HepG2 (cell line): ENCODE results near the gene MS4A6A. TPM values are rescaled to one million over a fixed set of nuclear protein-coding genes. Genes with fewer than 3 reads are reported as not detected.

Experiments used
- AGO1 ChIP-seq: fragments of 200-400 bp; formaldehyde crosslinking; IDR thresholded peaks from 2 replicates; pipeline ENCODE4 v1.6.1; 2017; ENCODE audit warnings: mild to moderate bottlenecking, low read depth, low read length, moderate library complexity; ENCODE audit not compliant: poor library complexity, severe bottlenecking
- BCL6 ChIP-seq: IDR thresholded peaks from 2 replicates; pipeline ENCODE4 v1.6.1; 2016; ENCODE audit warnings: missing genetic modification reagents, missing compliant biosample characterization
- EEA1 ChIP-seq: sonication (generic); formaldehyde crosslinking; IDR thresholded peaks from 2 replicates; pipeline ENCODE4 v1.5.1; 2020; ENCODE audit warnings: mild to moderate bottlenecking, missing genetic modification reagents, borderline replicate concordance
- MBNL3 ChIP-seq: fragments of 250-450 bp; sonication (Bioruptor Pico); conservative IDR thresholded peaks from 2 replicates; pipeline ENCODE4 v1.8.0; 2022; ENCODE audit warnings: mild to moderate bottlenecking, inconsistent platforms
- NCOA2 ChIP-seq: sonication (generic); formaldehyde crosslinking; IDR thresholded peaks from 2 replicates; pipeline ENCODE4 v1.8.0; 2022; ENCODE audit warnings: inconsistent platforms
- RXRB ChIP-seq: IDR thresholded peaks from 2 replicates; pipeline ENCODE4 v1.6.1; 2016; ENCODE audit warnings: borderline replicate concordance, missing genetic modification reagents, missing compliant biosample characterization
- SATB2 ChIP-seq: sonication (generic); formaldehyde crosslinking; IDR thresholded peaks from 2 replicates; pipeline ENCODE4 v1.5.0; 2020; ENCODE audit warnings: missing genetic modification reagents
- SMYD3 ChIP-seq: sonication (generic); formaldehyde crosslinking; IDR thresholded peaks from 2 replicates; pipeline ENCODE4 v1.8.1; 2023; ENCODE audit warnings: mild to moderate bottlenecking, missing genetic modification reagents
- ZBTB1 ChIP-seq: sonication (generic); formaldehyde crosslinking; IDR thresholded peaks from 2 replicates; pipeline ENCODE4 v1.4.0; 2020; ENCODE audit warnings: missing genetic modification reagents, borderline replicate concordance
- ZFP82 ChIP-seq: sonication (generic); formaldehyde crosslinking; IDR thresholded peaks from 2 replicates; pipeline ENCODE4 v1.5.1; 2020; ENCODE audit warnings: mild to moderate bottlenecking, missing genetic modification reagents, borderline replicate concordance
- ZNF20 ChIP-seq: sonication (generic); formaldehyde crosslinking; IDR thresholded peaks from 2 replicates; pipeline ENCODE4 v1.4.0; 2020; ENCODE audit warnings: mild to moderate bottlenecking, moderate library complexity, missing genetic modification reagents
- ZNF513 ChIP-seq: sonication (generic); formaldehyde crosslinking; conservative IDR thresholded peaks from 2 replicates; pipeline ENCODE4 v1.5.0; 2020; ENCODE audit warnings: missing genetic modification reagents
- ZNF557 ChIP-seq: sonication (generic); formaldehyde crosslinking; IDR thresholded peaks from 2 replicates; pipeline ENCODE4 v1.4.0; 2020; ENCODE audit warnings: missing genetic modification reagents
- ZNF609 ChIP-seq: sonication (generic); formaldehyde crosslinking; IDR thresholded peaks from 2 replicates; pipeline ENCODE4 v1.4.0; 2020; ENCODE audit warnings: mild to moderate bottlenecking, missing genetic modification reagents, borderline replicate concordance
- ZNF772 ChIP-seq: sonication (generic); formaldehyde crosslinking; IDR thresholded peaks from 2 replicates; pipeline ENCODE4 v1.5.0; 2020; ENCODE audit warnings: mild to moderate bottlenecking, missing genetic modification reagents
- polyA plus RNA-seq, 8 experiments: library from polyadenylated mRNA; depleted of rRNA in 3 of 8; stranded (reverse) in 7 of 8; unstranded in 1 of 8; fragments of >200 nt; fragmentation: Illumina TruSeq in 4 of 8; extraction: Trizol in 4 of 8; gene quantifications; 2 replicates each; pipeline versions ENCODE4 v1.2.1 to v1.2.3, GENCODE V29; 2011 to 2016; ENCODE audit warnings: low read depth in 4 of 8, missing spikeins in 1 of 8, mixed read lengths in 1 of 8; ENCODE audit not compliant: insufficient read depth in 1 of 8
- total RNA-seq, 5 experiments: library from RNA; depleted of rRNA; stranded (reverse); fragments of >200 nt; fragmentation: Illumina TruSeq; extraction: Trizol; gene quantifications; 2 replicates each; pipeline ENCODE4 v1.2.3, GENCODE V29; 2016; ENCODE audit warnings: low read depth in 1 of 5
- TF ChIP-seq, protein P1 (sequence below): sonication (generic); formaldehyde crosslinking; conservative IDR thresholded peaks from 2 replicates; pipeline ENCODE4 v1.4.0; 2020; ENCODE audit warnings: mild to moderate bottlenecking, missing genetic modification reagents, moderate library complexity
- TF ChIP-seq, protein P2 (sequence below): sonication (generic); formaldehyde crosslinking; conservative IDR thresholded peaks from 2 replicates; pipeline ENCODE4 v1.4.0; 2020; ENCODE audit warnings: missing genetic modification reagents

Gene MS4A6A
- total and polyA plus RNA-seq, 2 of the 13 experiments (the other 11 are each of a cell fraction or from before 2014, with no cell fraction given), result not detected

- TF ChIP-seq ZNF772 (CRISPR knock-in tag) (no peak), ZNF513 (CRISPR knock-in tag) (no peak), ZNF609 (CRISPR knock-in tag) (no peak), NCOA2 (CRISPR knock-in tag) (peak; percentile 41; the same call in 1 of the 2 replicates), AGO1 (no peak), ZNF20 (no peak), ZBTB1 (no peak), SATB2 (CRISPR knock-in tag) (no peak), EEA1 (CRISPR knock-in tag) (no peak), SMYD3 (CRISPR knock-in tag) (no peak), ZFP82 (CRISPR knock-in tag) (no peak), BCL6 (CRISPR knock-in tag) (no peak), RXRB (CRISPR knock-in tag) (no peak), ZNF557 (CRISPR knock-in tag) (no peak), MBNL3 (CRISPR knock-in tag) (no peak)
- TF ChIP-seq, protein P1, sequence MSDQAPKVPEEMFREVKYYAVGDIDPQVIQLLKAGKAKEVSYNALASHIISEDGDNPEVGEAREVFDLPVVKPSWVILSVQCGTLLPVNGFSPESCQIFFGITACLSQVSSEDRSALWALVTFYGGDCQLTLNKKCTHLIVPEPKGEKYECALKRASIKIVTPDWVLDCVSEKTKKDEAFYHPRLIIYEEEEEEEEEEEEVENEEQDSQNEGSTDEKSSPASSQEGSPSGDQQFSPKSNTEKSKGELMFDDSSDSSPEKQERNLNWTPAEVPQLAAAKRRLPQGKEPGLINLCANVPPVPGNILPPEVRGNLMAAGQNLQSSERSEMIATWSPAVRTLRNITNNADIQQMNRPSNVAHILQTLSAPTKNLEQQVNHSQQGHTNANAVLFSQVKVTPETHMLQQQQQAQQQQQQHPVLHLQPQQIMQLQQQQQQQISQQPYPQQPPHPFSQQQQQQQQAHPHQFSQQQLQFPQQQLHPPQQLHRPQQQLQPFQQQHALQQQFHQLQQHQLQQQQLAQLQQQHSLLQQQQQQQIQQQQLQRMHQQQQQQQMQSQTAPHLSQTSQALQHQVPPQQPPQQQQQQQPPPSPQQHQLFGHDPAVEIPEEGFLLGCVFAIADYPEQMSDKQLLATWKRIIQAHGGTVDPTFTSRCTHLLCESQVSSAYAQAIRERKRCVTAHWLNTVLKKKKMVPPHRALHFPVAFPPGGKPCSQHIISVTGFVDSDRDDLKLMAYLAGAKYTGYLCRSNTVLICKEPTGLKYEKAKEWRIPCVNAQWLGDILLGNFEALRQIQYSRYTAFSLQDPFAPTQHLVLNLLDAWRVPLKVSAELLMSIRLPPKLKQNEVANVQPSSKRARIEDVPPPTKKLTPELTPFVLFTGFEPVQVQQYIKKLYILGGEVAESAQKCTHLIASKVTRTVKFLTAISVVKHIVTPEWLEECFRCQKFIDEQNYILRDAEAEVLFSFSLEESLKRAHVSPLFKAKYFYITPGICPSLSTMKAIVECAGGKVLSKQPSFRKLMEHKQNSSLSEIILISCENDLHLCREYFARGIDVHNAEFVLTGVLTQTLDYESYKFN (CRISPR knock-in tag), result peak; percentile 39
- TF ChIP-seq, protein P2, sequence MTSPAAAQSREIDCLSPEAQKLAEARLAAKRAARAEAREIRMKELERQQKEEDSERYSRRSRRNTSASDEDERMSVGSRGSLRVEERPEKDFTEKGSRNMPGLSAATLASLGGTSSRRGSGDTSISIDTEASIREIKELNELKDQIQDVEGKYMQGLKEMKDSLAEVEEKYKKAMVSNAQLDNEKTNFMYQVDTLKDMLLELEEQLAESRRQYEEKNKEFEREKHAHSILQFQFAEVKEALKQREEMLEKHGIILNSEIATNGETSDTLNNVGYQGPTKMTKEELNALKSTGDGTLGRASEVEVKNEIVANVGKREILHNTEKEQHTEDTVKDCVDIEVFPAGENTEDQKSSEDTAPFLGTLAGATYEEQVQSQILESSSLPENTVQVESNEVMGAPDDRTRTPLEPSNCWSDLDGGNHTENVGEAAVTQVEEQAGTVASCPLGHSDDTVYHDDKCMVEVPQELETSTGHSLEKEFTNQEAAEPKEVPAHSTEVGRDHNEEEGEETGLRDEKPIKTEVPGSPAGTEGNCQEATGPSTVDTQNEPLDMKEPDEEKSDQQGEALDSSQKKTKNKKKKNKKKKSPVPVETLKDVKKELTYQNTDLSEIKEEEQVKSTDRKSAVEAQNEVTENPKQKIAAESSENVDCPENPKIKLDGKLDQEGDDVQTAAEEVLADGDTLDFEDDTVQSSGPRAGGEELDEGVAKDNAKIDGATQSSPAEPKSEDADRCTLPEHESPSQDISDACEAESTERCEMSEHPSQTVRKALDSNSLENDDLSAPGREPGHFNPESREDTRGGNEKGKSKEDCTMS (CRISPR knock-in tag), result no peak
These were observed 56.8 kb downstream of the MS4A6A start (continued) for GRCh38 chr11:60125956-60126585.
